Muscle layer of colon (tissue), 2 donors: ENCODE results near the gene IGFL3.
A peak's percentile ranks its signal among the peaks of the same experiment; 100 is the strongest.
"Not testable (repeated sequence)": the region's sequence is repeated elsewhere in the genome, so short reads cannot be mapped to it uniquely, and the experiment has no call there.

Source experiments
- H3K27ac ChIP-seq: one replicate; pipeline ENCODE4 v1.7.0; 2013; ENCODE audit warnings: low read depth, mild to moderate bottlenecking, low read length, moderate library complexity
- H3K27me3 ChIP-seq, 2 donors: one replicate each; pipeline ENCODE4 v1.7.0; 2013; ENCODE audit warnings: low read length in 2 of 2, mild to moderate bottlenecking in 2 of 2; ENCODE audit not compliant: insufficient read depth in 2 of 2, control insufficient read depth in 1 of 2
- H3K36me3 ChIP-seq: one replicate; pipeline ENCODE4 v1.7.0; 2013; ENCODE audit warnings: mild to moderate bottlenecking, low read length; ENCODE audit not compliant: insufficient read depth
- H3K4me1 ChIP-seq: one replicate; pipeline ENCODE4 v1.7.0; 2013; ENCODE audit warnings: mild to moderate bottlenecking, low read length; ENCODE audit not compliant: insufficient read depth
- H3K4me3 ChIP-seq, 2 donors: one replicate each; pipeline ENCODE4 v1.7.0; 2013; ENCODE audit warnings: low read length in 2 of 2, low read depth in 1 of 2, mild to moderate bottlenecking in 1 of 2, moderate library complexity in 1 of 2
- H3K9ac ChIP-seq: one replicate; pipeline ENCODE4 v1.7.0; 2013; ENCODE audit warnings: low read length
- H3K9me3 ChIP-seq: one replicate; pipeline ENCODE4 v1.7.0; 2013; ENCODE audit warnings: mild to moderate bottlenecking, low read length
- donor health status: abdominal sarcoma.
- donor health status: Adenocarcinoma of cecum.

IGFL3 gene

GRCh38 chr19:46116121-46116520 is 8.4 kb downstream of the IGFL3 start:
- Histone ChIP-seq H3K36me3 (no peaks in the 10 kb centered on the region), H3K27me3 (no peaks in the 10 kb centered on the region), H3K9ac (no peak overlapping the region), H3K4me3 (no peak overlapping the region), H3K9me3 (no peaks in the 10 kb centered on the region), H3K27ac (no peak overlapping the region), H3K4me1 (peaks cover 30% of the 10 kb centered on the region)

- Histone ChIP-seq H3K27ac (no peak overlapping the region), H3K4me3 (no peak overlapping the region), H3K4me1 (peaks cover 30% of the 10 kb centered on the region), H3K27me3 (no peaks in the 10 kb centered on the region), H3K9me3 (no peaks in the 10 kb centered on the region), H3K36me3 (no peaks in the 10 kb centered on the region), H3K9ac (no peak overlapping the region)
Observed at GRCh38 chr19:46115396-46116106, 8.9 kb downstream of the IGFL3 start.

GRCh38 chr19:46113726-46114125 is 10.8 kb downstream of the IGFL3 start:
- no peaks in the 10 kb centered on the region for H3K36me3 ChIP-seq
- peak overlapping the region; percentile 16 for H3K27ac ChIP-seq
- H3K27me3 ChIP-seq, result no peaks in the 10 kb centered on the region

GRCh38 chr19:46112527-46112926 is 12.0 kb downstream of the IGFL3 start:
- Histone ChIP-seq H3K4me3 (no peak overlapping the region), H3K9me3 (no peaks in the 10 kb centered on the region), H3K27me3 (no peaks in the 10 kb centered on the region), H3K4me1 (peaks cover 30% of the 10 kb centered on the region), H3K27ac (no peak overlapping the region), H3K36me3 (no peaks in the 10 kb centered on the region), H3K9ac (no peak overlapping the region)

More at GRCh38 chr19:46113726-46114125, 10.8 kb downstream of the IGFL3 start:
- Histone ChIP-seq H3K9ac (no peak overlapping the region), H3K9me3 (no peaks in the 10 kb centered on the region), H3K4me3 (no peak overlapping the region), H3K4me1 (peaks cover 30% of the 10 kb centered on the region)

GRCh38 chr19:46111376-46111775 is 13.1 kb downstream of the IGFL3 start:
- Histone ChIP-seq H3K27ac (no peak overlapping the region), H3K4me3 (no peak overlapping the region), H3K36me3 (no peaks in the 10 kb centered on the region), H3K4me1 (peaks cover 30% of the 10 kb centered on the region), H3K27me3 (no peaks in the 10 kb centered on the region), H3K9me3 (no peaks in the 10 kb centered on the region), H3K9ac (no peak overlapping the region)

- Histone ChIP-seq H3K9ac (no peak overlapping the region), H3K4me1 (peaks cover 23% of the 10 kb centered on the region), H3K9me3 (no peaks in the 10 kb centered on the region), H3K27me3 (no peaks in the 10 kb centered on the region), H3K27ac (no peak overlapping the region), H3K36me3 (no peaks in the 10 kb centered on the region), H3K4me3 (no peak overlapping the region)
Observed at GRCh38 chr19:46109876-46110275, 14.6 kb downstream of the IGFL3 start.

- H3K27me3 ChIP-seq, result no peaks in the 10 kb centered on the region
- H3K4me1 ChIP-seq, result peaks cover 2% of the 10 kb centered on the region
- no peak overlapping the region for H3K4me3 ChIP-seq
- no peaks in the 10 kb centered on the region for H3K9me3 ChIP-seq
- H3K27ac ChIP-seq, result no peak overlapping the region
- H3K9ac ChIP-seq, result no peak overlapping the region
- H3K36me3 ChIP-seq, result no peaks in the 10 kb centered on the region
Observed at GRCh38 chr19:46107371-46107770, 17.1 kb downstream of the IGFL3 start.

- not testable (repeated sequence) for H3K36me3 ChIP-seq, H3K9ac ChIP-seq, H3K4me1 ChIP-seq, H3K27me3 ChIP-seq, H3K9me3 ChIP-seq, H3K27ac ChIP-seq, H3K4me3 ChIP-seq
Observed at GRCh38 chr19:46102333-46102732, 22.2 kb downstream of the IGFL3 start.

- H3K4me1 ChIP-seq, result no peaks in the 10 kb centered on the region
Observed at GRCh38 chr19:46101293-46101692, 23.2 kb downstream of the IGFL3 start.

GRCh38 chr19:46100344-46100743 is 24.1 kb downstream of the IGFL3 start:
- Histone ChIP-seq H3K9ac (no peak overlapping the region), H3K27me3 (no peaks in the 10 kb centered on the region), H3K36me3 (no peaks in the 10 kb centered on the region), H3K4me3 (no peak overlapping the region), H3K27ac (no peak overlapping the region), H3K4me1 (no peaks in the 10 kb centered on the region), H3K9me3 (no peaks in the 10 kb centered on the region)

More at GRCh38 chr19:46101293-46101692, 23.2 kb downstream of the IGFL3 start:
- Histone ChIP-seq H3K9ac (no peak overlapping the region), H3K27me3 (no peaks in the 10 kb centered on the region), H3K9me3 (no peaks in the 10 kb centered on the region), H3K27ac (no peak overlapping the region), H3K36me3 (no peaks in the 10 kb centered on the region), H3K4me3 (no peak overlapping the region)

- no peaks in the 10 kb centered on the region for H3K4me1 ChIP-seq
- no peaks in the 10 kb centered on the region for H3K9me3 ChIP-seq
- no peaks in the 10 kb centered on the region for H3K36me3 ChIP-seq
- no peak overlapping the region for H3K4me3 ChIP-seq
- H3K27ac ChIP-seq, result no peak overlapping the region
- H3K9ac ChIP-seq, result no peak overlapping the region
- no peaks in the 10 kb centered on the region for H3K27me3 ChIP-seq
Observed at GRCh38 chr19:46090444-46090843, 34.0 kb downstream of the IGFL3 start.

- no peak overlapping the region for H3K27ac ChIP-seq
- H3K36me3 ChIP-seq, result no peaks in the 10 kb centered on the region
- no peaks in the 10 kb centered on the region for H3K4me1 ChIP-seq
- H3K27me3 ChIP-seq, result no peaks in the 10 kb centered on the region
- H3K9me3 ChIP-seq, result no peaks in the 10 kb centered on the region
- H3K9ac ChIP-seq, result no peak overlapping the region
- no peak overlapping the region for H3K4me3 ChIP-seq
Observed at GRCh38 chr19:46089432-46089831, 35.1 kb downstream of the IGFL3 start.
